Ovary (tissue), 9 donors: ENCODE measurements around the gene PHF21A. TPM values are rescaled to one million over a fixed set of nuclear protein-coding genes. Genes with fewer than 3 reads are reported as not detected.

ENCODE experiments used
- DNase-seq, 5 donors: peaks; one replicate each; pipeline ENCODE4 v3.0.0-alpha.2; 2019 to 2020
- H3K27ac ChIP-seq, 2 donors: fragments of 200-600 bp; one replicate each; pipeline versions ENCODE4 v1.5.1 to v1.8.0; 2019 to 2022
- H3K27me3 ChIP-seq: fragments of 200-600 bp; one replicate; pipeline ENCODE4 v1.8.0; 2022
- H3K36me3 ChIP-seq: fragments of 200-600 bp; sonication (generic); one replicate; pipeline ENCODE4 v1.5.1; 2019
- H3K4me1 ChIP-seq: one replicate; pipeline ENCODE4 v1.8.1; 2013; ENCODE audit warnings: mild to moderate bottlenecking, moderate library complexity; ENCODE audit not compliant: insufficient read depth
- H3K4me3 ChIP-seq: fragments of 200-600 bp; sonication (generic); one replicate; pipeline ENCODE4 v1.5.1; 2017
- H3K9me3 ChIP-seq, 2 donors: fragments of 200-600 bp in 1 of 2; sonication (generic) in 1 of 2; one replicate each; pipeline versions ENCODE4 v1.5.1 to v1.8.1; 2013 to 2019; ENCODE audit warnings: mild to moderate bottlenecking in 1 of 2, moderate library complexity in 1 of 2
- EP300 ChIP-seq: sonication (generic); formaldehyde crosslinking; IDR thresholded peaks from one replicate; pipeline ENCODE4 v1.6.1; 2017; ENCODE audit warnings: antibody characterized with exemption
- POLR2A ChIP-seq: fragments of 450-650 bp; IDR thresholded peaks from one replicate; pipeline ENCODE4 v1.6.1; 2017; ENCODE audit warnings: antibody characterized with exemption, mild to moderate bottlenecking, moderate library complexity
- WGBS, 3 donors: extraction: QIAGEN DNeasy Blood & Tissue Kit in 1 of 3; methylation state at CpG; one replicate each; pipeline versions ENCODE4 v1.1.5 to v1.1.7; 2013 to 2017; 5-methylcytosine and 5-hydroxymethylcytosine counted together
- intact Hi-C, 4 donors: fragments of 100-400 bp; cut with DNase I; formaldehyde crosslinking; loops; one replicate each; pipeline versions ENCODE4 v1.11.0 to v1.15.1; 2022 to 2023
- polyA plus RNA-seq, 2 donors: library from polyadenylated mRNA; stranded (reverse); fragments of 200-250 nt in 1 of 2; fragments of 350-450 nt in 1 of 2; fragmentation: Illumina TruSeq in 1 of 2; extraction: RNeasy Lipid Tissue Mini Kit (QIAGEN cat#74804) in 1 of 2; gene quantifications; one replicate each; pipeline ENCODE4 v1.2.3, GENCODE V29; 2013 to 2014
- total RNA-seq, 7 donors: library from RNA; depleted of rRNA in 2 of 7; stranded (reverse); fragments of >200 nt in 2 of 7; fragmentation: NEBNext Ultra II Directional in 3 of 7; extraction: Animal tissue kit (Norgen Biotek cat#: 25700) in 3 of 7; gene quantifications; one replicate each; pipeline versions ENCODE4 v1.1.0 to v1.2.4, GENCODE V29; 2016 to 2023
- TF ChIP-seq, protein P1 (sequence below), 3 donors: fragments of 450-650 bp in 2 of 3; fragments of 200-600 bp in 1 of 3; IDR thresholded peaks; one replicate each; pipeline versions ENCODE4 v1.5.1 to v1.8.0; 2016 to 2022; ENCODE audit warnings: antibody characterized with exemption in 3 of 3, mild to moderate bottlenecking in 1 of 3
- donor health status: DM: no; HTN: no; CAD: no; lungs with moderate emphysema.
- donor health status: DM: no; HTN: no; CAD: no.
- donor health status: Bipolar disorder and iron deficiency.
- donor health status: DM: yes; HTN: yes; CAD: no.
- donor health status: DM: no; HTN: no; CAD: no.
- donor health status: DM: yes; HTN: yes; CAD: no.

The PHF21A gene
- total and polyA plus RNA-seq, 9 donors = 20.6 to 76.0 (median 58.2) TPM

DNA sequence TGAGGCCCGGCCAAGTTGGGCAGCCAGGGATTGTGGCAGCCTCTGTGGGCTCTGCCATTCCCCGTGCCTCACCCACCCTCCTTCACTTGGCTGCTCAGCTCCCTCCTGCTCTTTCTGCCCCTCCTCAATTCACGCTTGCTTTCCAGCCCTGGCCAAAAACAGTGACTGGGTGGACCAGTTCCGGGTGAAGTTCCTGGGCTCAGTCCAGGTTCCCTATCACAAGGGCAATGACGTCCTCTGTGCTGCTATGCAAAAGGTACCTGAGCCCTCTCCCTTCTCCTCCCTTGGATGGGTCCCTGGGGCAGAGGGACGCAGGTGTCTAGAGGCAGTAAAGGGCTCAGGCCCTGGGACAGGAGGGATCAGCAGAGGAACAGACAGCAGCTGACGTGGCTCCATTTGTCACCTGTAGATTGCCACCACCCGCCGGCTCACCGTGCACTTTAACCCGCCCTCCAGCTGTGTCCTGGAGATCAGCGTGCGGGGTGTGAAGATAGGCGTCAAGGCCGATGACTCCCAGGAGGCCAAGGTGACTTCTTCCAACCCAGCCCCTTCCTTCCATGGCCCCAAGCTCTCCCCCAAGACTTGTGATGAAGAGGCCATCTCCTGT, 216.8 kb downstream of the PHF21A start:
- no peak for DNase-seq
- H3K4me1 ChIP-seq = peaks cover 3% of the 10 kb centered on the region
- H3K9me3 ChIP-seq = no peaks in the 10 kb centered on the region
- TF ChIP-seq, protein P1, sequence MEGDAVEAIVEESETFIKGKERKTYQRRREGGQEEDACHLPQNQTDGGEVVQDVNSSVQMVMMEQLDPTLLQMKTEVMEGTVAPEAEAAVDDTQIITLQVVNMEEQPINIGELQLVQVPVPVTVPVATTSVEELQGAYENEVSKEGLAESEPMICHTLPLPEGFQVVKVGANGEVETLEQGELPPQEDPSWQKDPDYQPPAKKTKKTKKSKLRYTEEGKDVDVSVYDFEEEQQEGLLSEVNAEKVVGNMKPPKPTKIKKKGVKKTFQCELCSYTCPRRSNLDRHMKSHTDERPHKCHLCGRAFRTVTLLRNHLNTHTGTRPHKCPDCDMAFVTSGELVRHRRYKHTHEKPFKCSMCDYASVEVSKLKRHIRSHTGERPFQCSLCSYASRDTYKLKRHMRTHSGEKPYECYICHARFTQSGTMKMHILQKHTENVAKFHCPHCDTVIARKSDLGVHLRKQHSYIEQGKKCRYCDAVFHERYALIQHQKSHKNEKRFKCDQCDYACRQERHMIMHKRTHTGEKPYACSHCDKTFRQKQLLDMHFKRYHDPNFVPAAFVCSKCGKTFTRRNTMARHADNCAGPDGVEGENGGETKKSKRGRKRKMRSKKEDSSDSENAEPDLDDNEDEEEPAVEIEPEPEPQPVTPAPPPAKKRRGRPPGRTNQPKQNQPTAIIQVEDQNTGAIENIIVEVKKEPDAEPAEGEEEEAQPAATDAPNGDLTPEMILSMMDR (IDR thresholded peaks at IDR 0.05) = no peak
- TF ChIP-seq POLR2A = no peak
- TF ChIP-seq EP300 = no peak
- H3K4me3 ChIP-seq = no peak overlapping the region
- no peak overlapping the region for H3K27ac ChIP-seq
- H3K36me3 ChIP-seq = no peaks in the 10 kb centered on the region
- H3K27me3 ChIP-seq = no peaks in the 10 kb centered on the region
- intact Hi-C loops = no loop called here
- 78 to 83% (median 80%) methylated on average over 15 of the region's 15 CpGs for WGBS, 3 donors

DNA sequence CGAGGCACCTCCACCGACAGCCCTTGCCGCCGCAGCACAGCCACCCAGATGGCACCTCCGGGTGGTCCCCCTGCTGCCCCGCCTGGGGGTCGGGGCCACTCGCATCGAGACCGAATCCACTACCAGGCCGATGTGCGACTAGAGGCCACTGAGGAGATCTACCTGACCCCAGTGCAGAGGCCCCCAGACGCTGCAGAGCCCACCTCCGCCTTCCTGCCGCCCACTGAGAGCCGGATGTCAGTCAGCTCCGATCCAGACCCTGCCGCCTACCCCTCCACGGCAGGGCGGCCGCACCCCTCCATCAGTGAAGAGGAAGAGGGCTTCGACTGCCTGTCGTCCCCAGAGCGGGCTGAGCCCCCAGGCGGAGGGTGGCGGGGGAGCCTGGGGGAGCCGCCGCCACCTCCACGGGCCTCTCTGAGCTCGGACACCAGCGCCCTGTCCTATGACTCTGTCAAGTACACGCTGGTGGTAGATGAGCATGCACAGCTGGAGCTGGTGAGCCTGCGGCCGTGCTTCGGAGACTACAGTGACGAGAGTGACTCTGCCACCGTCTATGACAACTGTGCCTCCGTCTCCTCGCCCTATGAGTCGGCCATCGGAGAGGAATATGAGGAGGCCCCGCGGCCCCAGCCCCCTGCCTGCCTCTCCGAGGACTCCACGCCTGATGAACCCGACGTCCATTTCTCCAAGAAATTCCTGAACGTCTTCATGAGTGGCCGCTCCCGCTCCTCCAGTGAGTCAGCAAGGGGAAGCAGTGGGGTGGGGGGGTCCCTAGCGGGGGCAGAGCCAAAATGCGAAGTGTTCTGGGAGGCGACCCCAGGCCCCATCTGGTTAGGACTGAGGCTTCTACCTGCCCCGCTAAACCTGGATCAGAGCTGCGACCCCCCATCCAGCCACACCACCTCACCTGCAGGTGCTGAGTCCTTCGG, 218.5 kb downstream of the PHF21A start:
- Histone ChIP-seq H3K27me3 (no peaks in the 10 kb centered on the region), H3K9me3 (no peaks in the 10 kb centered on the region), H3K27ac (no peak overlapping the region), H3K4me3 (no peak overlapping the region), H3K4me1 (peaks cover 6% of the 10 kb centered on the region), H3K36me3 (no peaks in the 10 kb centered on the region)
- TF ChIP-seq POLR2A (no peak), EP300 (no peak)
- TF ChIP-seq, protein P1 (IDR thresholded peaks at IDR 0.05) = no peak
- intact Hi-C loops = no loop called here
- DNase-seq = no peak
- 88 to 90% (median 90%) methylated on average over 52 to 56 of the region's 56 CpGs for WGBS, 3 donors

DNA sequence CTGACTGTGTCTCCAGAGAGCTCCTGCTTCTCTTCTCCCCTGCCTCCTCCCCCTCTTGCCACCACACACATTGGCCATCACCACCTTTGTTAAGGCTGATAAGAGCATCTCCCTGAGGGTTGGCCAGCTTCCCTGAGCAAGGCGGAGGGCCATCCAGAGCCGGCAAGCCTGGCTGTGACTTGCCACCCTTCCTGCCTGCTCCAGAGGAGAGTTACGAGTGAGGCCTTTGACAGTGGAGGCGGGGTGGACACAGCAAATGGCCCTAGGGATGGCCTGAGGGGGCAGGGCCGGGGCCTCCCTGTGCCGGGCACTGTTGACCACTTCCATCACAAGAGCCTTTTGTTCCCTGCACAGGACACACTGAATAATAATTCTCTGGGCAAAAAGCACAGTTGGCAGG, 219.6 kb downstream of the PHF21A start:
- DNase-seq = no peak
- TF ChIP-seq, protein P1 (IDR thresholded peaks at IDR 0.05) = no peak
- no peak for TF ChIP-seq EP300
- TF ChIP-seq POLR2A = no peak
- H3K9me3 ChIP-seq = no peaks in the 10 kb centered on the region
- intact Hi-C loops = no loop called here
- no peak overlapping the region for H3K4me3 ChIP-seq
- no peaks in the 10 kb centered on the region for H3K27me3 ChIP-seq
- no peak overlapping the region for H3K27ac ChIP-seq
- peaks cover 6% of the 10 kb centered on the region for H3K4me1 ChIP-seq
- no peaks in the 10 kb centered on the region for H3K36me3 ChIP-seq
- 80 to 93% (median 90%) methylated on average over 6 of the region's 6 CpGs for WGBS, 3 donors

DNA sequence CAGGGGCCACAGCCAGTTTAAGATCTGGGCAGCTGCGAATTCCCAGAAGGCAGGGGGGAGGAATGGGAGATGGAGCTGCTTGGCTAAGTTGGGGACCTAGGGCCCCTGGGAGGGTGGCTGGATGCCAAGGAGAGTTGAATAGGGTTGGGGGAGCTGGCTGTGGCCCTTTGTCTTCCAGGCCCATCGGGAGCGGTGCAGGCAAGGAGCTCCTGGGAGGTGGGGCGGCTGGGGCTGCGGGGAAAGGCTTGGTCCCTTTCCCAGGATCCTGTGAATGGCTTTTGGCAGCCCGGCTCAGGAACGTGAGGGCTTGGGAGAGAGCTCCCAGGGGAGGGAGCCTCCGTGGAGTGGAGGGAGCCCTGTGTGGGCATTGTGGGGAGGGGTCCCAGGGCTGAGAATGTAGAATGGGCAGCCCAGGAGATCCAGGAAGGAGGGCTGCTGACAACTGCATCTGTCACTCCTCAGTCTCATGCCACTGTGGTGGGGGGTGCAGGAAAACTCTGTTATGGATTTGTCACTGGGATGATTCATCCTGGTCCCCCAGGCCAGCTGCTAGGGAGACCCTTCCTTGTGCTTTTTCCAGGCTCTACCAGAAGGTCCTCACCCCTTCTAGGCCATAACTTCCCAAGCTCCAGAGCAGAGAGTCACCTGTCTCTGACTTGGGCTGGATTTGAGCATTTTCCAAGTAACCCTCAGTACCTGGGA, 220.2 kb downstream of the PHF21A start:
- peak in 4 of 5 donors; percentile 43 to 66 (median 57) for DNase-seq
- H3K9me3 ChIP-seq = no peaks in the 10 kb centered on the region
- no peak for TF ChIP-seq EP300
- no peak for TF ChIP-seq POLR2A
- TF ChIP-seq, protein P1 (IDR thresholded peaks at IDR 0.05) = no peak
- WGBS, 3 donors = 1 to 7% (median 6%) methylated on average over 8 of the region's 8 CpGs
- H3K4me1 ChIP-seq = peaks cover 6% of the 10 kb centered on the region
- intact Hi-C loops = loop anchor here in 1 of 4 donors (1.0 kb wide), 1 partner anchor 54 kb away; the partner anchor contains the start of gene CRY2
- H3K27ac ChIP-seq = peak overlapping the region in 1 of 2 donors; percentile 13
- H3K36me3 ChIP-seq = no peaks in the 10 kb centered on the region
- no peaks in the 10 kb centered on the region for H3K27me3 ChIP-seq
- peak overlapping the region; percentile 38 for H3K4me3 ChIP-seq
